Epidermal melanocyte (primary cell): ENCODE data around the gene PARD3.
"Not testable (repeated sequence)": the region's sequence is repeated elsewhere in the genome, so short reads cannot be mapped to it uniquely, and the experiment has no call there.

Experiments used
- DNase-seq: peaks from one replicate; pipeline ENCODE4 v3.0.0; 2011; ENCODE audit warnings: low spot score; ENCODE audit not compliant: insufficient read length

PARD3 gene

GRCh38 chr10:34717429-34717828 is 97.7 kb downstream of the PARD3 start:
- no peak for DNase-seq

- no peak for DNase-seq
These were observed 98.1 kb downstream of the PARD3 start for GRCh38 chr10:34716958-34717357.

DNA sequence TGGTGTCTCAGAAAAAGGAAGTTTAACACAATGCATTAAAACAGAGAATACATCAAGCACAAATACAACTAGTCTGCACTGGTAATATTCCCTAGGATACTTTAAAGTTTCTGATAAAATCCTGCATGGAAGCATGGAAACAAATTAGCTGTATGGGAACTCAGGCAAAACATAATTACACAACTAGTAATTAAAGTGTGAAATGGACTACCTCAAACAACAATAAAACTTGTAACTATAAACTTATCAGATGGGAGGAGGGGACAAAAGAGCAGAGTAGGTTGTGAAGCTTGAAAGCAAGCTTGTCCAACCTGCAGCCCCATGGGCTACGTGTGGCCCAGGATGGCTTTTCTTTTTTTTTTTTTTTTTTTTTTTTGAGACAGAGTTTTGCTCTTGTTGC is 98.9 kb downstream of the PARD3 start:
- no peak for DNase-seq

GRCh38 chr10:34715511-34716187 is 99.4 kb downstream of the PARD3 start:
- DNase-seq = no peak

DNA sequence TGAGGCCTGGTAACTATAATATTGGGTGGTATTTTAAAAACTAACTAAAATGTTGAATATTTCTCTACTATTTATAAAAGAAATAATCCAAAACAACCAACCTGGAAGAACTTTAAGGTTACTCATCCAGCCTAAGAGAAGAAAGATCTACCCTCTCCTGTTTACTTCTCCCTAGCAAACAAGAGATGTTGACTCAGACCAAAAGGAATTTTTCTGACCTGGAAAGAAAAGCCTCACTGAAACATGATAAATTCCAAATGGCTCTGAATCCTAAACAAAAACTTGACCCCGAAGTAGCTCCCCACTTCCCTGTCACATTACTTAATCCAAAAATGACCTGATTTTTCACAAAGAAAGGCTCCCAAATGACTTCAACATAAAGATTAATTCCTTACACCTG is 101.2 kb downstream of the PARD3 start:
- no peak for DNase-seq

DNA sequence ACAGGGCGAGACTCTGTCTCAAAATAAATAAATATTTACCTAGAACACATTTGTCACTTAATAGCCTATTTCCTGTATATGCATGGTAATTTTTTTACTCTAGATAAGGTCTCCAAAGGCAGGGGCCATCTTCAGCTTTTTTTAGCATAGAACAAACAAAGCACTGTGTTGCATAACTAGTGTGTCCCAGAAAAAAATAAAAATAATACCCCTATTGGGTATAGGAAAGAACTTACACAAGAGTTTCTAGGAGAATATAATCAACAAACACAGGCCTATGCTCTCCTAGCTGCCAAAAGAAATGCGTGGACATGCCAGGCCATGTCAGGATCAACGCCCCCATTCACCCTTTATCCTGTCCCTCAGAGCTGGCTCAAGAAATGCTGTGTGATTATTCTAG is 103.6 kb downstream of the PARD3 start:
- DNase-seq = no peak

- DNase-seq = no peak
These were observed 104.7 kb downstream of the PARD3 start for GRCh38 chr10:34710391-34710751.

DNA sequence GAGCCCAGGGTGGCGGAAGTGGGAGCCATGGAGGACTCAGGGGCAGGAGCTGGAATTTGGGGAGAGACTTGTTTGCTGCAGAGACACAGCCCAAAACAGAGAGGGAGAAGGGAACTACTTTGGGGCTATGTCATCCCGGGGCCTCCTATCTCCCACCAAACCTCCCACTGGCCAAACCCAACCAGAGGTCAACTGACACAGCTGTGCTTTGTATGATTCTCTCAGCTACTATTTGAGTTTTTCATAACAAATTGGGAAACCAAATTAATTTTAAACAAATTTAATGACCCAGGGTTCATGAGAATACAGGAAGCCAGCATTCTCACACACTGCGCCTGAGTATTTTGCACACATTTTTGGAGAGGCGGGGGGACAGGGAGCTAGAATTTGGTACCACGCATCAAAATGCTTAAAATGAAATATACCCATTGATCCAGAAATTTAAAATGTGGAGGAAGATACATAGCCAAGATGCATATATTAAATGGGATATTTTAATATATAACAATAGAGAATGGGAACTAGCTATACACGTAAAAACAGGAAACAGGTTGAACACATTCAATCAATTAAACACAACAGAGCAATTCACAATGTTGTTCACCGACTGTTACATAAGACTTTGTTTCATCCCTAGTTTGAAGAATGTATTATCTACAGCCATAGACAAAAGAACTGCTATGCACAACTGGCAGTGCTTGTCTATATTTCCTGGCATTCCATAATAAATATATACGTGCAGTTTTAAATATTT is 105.3 kb downstream of the PARD3 start:
- no peak for DNase-seq

DNA sequence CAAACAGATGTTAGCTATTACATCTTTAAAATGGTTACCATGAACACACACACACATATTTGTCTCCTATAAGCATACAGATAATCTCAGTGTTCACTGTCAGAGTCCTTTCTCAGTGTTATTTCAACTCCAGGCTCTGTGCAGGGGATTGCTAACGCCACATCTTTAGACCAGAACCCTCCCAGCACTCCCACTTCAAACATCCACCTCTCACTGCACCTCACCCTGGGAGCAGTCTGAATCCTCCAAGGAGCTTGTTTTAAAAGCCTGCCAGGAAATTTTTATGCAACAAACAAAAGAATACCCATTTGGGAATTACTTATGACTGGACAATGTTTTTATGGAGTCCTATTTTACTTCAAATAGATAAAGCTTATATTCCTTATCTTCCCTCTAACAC is 107.4 kb downstream of the PARD3 start:
- DNase-seq = no peak

GRCh38 chr10:34706992-34707391 is 108.1 kb downstream of the PARD3 start:
- DNase-seq = not testable (repeated sequence)

DNA sequence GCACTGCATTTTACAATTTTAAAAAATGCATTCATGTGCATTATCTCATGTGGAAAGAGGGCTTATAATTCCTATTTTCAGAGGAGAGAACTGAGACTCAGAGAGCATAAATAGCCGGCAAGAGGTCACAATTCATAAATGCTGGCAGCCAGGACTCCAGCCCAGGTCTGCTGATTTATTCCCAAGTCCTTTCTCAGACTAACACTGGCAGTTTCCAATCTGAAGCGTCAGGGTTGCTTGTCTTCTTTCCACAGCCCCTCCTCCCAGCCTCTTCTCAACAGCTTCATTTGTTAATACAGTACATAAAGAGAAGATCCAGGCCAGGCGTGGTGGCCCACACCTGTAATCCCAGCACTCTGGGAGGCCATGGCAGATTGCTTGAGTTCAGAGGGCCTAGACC is 108.9 kb downstream of the PARD3 start:
- no peak for DNase-seq

- DNase-seq = no peak
These were observed 109.5 kb downstream of the PARD3 start for GRCh38 chr10:34705563-34705962.

DNA sequence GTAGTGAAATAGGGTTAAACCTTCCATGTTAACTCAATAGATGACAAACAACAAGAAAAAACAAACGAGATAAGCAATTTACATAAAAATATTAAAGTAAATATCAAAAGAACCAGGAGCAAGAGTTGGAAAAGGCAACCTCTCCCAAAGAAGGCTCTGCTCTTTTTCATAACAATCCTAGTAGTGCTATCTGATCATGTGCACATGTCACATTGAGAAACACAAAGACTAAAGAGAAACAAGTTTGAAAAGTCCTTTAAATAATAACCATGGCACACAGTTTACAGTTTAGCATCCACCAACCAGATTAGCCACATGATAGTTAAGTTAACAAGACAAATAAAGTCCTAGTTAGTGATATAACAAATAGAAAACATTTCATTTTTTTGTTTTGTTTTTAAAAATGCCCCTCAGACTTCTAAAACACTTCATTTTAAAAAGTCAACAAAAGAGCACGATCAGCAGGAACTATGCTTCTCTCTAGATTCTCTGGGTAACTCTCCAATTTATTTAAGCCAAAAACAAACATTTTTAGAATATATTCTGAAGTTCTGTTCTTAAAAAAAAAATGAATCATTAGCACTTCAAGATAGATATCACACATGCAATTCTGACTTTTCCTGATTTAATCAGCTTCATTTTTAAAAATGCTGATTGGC is 110.4 kb downstream of the PARD3 start:
- DNase-seq = no peak

DNA sequence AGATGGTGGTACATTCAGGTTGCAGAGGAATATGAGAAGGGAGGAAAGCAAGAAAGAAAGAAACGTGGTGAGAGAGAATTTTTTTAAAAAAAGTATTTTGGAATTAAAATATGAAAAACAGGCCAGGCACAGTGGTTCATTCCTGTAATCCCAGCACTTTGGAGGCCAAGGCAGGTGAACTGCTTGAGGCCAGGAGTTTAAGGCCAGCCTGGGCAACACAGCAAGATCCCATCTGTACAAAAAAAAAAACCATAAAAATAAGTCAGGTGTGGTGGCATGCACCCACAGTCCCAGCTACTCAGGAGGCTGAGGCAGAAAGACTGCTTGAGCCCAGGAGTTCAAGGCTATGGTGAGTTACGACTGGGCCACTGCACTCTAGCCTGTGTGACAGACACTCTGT is 112.1 kb downstream of the PARD3 start:
- DNase-seq = no peak

DNA sequence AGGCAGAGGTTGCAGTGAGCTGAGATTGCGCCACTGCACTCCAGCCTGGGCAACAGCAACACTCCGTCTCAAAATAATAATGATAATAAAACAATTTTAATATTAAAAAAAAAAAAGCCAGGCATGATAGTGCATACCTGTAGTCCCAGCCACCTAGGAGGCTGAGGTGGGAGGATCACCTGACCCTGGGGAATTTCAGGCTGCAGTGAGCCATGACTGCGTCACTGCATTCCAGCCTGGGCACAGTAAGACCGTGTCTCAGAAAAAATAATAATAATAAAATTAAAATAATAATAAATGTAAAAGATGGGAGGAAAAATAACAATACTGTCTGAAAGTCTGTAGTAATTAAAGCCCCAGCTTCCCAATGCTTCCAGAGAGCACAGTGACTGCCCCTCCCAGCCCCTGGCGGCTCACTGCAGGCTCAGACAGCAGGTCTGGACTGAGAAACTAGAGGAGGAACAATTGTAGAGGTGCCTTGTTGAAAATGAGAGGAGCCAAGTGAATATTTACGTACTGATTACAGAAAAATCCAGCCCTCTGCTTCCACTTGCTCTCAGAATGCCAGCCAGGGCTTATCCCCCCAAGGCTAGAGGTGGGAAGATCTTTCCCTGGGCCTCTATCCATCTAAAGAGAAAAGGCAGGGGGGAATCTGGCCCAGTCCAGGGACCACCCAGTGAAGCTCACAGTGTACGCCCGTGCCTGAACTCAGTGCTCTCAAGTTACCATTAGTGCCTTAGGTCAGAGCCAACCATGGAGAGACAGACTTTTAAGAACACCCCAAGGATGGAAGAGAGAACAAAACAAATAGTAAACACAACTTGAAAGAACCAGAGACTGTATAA is 112.8 kb downstream of the PARD3 start:
- DNase-seq = no peak

- no peak for DNase-seq
These were observed 113.9 kb downstream of the PARD3 start for GRCh38 chr10:34701194-34701593.

DNA sequence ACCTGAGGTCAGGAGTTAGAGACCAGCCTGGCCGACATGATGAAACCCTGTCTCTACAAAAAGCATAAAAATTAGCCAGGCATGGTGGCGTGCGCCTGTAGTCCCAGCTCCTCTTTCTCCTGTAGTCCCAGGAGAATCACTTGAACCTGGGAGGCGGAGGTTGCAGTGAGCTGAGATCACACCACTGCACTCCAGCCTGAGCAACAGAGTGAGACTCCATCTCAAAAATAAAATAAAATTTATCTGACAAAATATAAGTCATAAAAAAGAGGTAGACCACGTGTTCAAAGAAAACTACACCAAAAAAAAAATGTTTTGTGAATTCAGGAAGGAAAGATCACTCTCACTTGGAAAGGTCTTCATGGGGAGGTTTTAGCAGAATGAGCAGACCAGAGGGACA is 114.3 kb downstream of the PARD3 start:
- DNase-seq = not testable (repeated sequence)

DNA sequence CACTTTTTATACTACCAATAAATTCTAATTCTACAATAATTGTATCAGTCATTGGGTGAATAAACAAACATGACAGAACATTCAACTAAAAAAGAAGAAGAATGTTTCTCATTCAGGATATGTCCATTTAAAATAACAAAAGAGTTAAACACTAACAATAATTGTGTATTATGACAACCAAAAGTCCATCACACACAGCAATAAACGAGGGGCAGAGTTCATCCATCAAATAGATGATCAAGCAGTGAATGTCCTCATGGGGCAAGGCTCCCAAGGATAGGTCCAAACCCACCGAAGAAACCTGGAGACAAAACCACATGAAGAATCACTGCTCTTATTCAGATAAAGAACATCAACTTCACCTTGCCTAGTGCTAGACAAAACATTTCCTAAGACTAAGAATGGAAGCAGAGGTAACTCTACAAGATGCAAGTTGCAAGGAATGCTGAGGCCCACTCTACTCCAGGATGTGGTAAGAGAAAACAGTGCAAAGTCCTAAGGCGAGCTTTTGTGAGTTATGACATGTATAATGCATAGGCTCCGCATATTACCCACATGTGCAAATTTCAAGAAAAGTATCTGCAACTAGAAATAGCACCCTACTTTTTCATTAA is 115.1 kb downstream of the PARD3 start:
- DNase-seq = no peak

DNA sequence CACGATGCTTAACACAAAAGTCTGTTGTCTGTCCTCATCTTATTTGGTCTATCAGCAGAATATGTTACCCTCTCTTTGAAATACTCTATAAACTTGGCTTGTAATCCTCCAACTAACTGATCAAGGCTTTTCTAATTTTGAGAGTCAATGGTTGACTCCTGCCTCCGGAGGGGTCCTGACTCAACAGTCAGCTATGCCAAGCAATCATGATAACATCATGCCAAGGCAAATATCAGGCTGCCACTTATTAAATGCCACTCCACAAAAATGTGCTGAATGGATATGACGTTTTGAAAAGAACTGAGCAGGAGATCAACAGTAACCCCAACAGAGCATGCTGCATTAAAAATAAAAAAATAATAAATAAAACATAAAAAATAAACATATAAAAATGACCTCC is 116.1 kb downstream of the PARD3 start:
- no peak for DNase-seq

DNA sequence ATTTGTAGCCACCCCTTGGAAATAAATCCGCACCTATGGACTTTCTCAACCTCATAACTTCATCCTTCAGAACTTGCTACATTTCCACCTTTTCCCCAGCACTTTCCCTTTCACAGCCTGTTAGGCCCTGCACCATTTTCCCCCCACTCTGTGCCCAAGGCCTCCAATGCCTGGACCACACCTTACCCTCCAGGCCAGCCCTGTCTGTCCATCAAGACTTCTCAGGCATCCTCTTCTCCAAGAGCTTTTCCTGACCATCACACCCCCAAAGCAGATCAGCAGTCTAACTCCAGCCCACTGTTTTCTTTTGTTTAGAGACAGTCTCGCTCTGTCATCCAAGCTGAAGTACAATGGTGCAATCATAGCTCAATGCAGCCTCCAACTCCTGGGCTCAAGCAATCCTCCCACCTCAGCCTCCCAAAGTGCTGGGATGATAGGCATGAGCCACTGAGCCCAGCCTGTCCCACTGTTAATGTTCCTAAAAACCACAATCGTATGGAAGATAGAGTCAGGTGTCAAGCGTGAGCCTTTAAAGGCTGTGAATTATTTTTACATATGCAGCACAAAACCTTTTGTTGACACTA is 116.8 kb downstream of the PARD3 start:
- no peak for DNase-seq
